NCI-H524 treated with DMSO at 0.1 percent for 48 hours (cell line): ENCODE measurements around the gene WWC1.
"Not testable (repeated sequence)": the region's sequence is repeated elsewhere in the genome, so short reads cannot be mapped to it uniquely, and the experiment has no call there.

Source experiments
- DNase-seq: peaks from one replicate; lab custom pipeline; 2025; lab: John Stamatoyannopoulos, UW

The WWC1 gene

DNA sequence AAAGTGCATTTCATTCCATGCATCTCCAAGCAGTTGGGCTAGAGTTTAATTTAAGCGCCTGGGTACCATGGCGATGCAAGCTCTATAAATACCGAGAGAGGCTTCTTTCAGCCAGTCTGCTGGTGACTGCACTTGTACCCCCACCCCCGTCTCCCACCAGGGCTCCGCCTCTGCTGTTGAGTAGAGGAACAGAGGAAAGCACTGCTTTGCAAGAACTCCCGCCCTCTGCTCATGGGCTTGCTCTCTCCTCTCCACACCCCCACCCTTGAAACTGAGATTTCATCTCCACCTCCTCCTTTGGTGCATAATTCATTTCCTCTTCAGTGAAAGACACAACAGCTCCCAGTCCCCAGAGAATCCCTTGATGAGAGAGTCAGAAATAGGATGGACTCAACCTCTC lies 5.1 kb upstream of the WWC1 start:
- DNase-seq, result no peak

DNA sequence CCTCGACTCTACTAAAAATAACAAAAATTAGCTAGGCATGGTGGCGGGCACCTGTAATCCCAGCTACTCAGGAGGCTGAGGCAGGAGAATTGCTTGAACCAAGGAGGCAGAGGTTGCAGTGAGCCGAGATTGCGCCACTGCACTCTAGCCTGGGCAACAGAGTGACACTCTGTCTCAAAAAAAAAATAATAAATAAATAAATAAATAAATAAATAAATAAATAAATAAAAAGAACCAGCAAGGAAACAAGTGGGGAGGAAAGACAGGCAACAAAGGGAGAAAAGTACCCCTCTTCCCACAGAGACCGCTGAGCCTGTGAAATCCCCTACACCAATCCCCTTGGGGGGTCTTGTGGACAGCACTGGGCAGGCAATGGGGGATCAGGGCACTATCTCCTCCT lies 4.6 kb upstream of the WWC1 start:
- not testable (repeated sequence) for DNase-seq

DNA sequence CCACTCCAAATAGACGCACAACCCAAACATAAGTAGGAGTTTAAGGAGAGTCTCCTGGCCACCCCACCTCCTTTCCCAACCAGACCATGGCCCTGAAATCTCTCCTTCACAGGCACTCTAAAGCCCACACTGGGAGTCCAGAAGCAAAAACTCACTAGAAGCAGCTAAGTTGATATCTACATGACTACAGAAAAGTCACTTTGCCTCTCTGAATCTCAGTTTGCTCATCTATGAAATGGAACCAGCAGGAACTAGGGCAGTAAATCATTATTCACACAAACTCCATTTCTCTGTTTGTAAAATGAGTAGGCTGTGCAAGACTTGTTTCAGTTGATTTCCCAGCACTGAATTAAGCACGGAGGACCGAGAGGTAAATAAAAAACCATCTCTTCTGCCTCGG lies 4.1 kb upstream of the WWC1 start:
- DNase-seq, result no peak

DNA sequence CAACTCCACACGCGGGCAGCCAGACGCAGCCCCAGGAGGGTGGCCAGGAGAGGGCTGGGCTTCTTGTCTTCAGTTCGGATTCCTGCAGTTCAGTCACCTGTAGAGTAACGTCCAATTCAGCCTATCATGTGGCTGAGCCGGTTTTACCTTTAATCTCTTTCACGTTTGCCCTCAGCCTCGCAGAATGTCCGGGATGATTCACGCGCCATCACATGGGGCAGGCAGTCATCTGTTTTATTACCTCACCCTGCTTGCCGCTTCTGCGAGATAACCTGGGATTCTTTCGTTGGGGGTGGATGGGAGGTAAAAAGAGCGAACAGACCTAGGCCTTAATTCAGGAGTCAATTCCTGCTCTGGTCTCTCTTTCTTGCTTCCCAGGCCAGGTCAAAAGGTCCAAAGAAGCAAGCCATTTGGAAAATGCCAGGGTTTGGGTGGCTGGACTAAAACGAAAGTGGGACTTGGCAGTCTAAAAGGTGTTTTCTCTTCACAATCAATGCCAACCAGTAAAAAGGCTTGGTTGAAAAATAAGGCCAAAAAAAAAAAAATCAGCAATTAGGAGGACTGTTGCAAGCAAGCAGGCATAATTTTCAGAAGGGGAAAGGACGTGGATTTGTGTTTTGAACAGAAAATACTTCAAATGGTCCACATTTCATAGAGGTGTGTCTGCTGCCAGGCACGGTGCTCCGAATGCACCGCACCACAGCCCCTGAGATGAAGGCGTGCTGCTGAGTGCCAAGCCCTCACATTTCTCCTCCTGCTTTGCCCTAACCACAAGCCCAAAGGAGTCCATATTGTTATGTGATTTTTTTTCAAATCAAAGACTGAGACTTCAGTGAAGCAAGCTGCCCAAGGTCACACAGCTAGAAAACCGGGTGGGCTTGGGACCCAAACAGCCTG lies 2.8 kb upstream of the WWC1 start:
- no peak for DNase-seq

DNA sequence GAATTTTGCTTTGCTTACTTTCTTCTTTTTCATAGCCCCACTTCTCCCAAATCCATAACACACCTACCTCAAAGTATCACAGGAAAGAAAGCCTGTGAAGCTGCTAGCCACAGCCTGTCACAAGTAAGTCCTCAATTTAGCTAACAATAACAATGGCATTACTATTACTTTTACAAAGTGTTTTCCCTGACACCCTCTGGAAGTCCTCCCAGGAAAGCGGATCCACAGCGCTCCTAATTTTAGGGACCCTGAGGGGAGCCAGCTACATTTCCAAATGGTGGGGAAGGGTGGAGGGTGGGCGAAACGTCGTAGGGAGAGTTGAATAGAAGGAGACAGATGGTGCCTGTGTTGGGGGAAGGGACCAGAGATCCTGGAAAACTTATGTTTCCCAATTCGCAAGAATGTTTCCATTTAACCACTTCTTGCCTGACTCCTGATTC lies 523 bp upstream of the WWC1 start:
- DNase-seq, result no peak

DNA sequence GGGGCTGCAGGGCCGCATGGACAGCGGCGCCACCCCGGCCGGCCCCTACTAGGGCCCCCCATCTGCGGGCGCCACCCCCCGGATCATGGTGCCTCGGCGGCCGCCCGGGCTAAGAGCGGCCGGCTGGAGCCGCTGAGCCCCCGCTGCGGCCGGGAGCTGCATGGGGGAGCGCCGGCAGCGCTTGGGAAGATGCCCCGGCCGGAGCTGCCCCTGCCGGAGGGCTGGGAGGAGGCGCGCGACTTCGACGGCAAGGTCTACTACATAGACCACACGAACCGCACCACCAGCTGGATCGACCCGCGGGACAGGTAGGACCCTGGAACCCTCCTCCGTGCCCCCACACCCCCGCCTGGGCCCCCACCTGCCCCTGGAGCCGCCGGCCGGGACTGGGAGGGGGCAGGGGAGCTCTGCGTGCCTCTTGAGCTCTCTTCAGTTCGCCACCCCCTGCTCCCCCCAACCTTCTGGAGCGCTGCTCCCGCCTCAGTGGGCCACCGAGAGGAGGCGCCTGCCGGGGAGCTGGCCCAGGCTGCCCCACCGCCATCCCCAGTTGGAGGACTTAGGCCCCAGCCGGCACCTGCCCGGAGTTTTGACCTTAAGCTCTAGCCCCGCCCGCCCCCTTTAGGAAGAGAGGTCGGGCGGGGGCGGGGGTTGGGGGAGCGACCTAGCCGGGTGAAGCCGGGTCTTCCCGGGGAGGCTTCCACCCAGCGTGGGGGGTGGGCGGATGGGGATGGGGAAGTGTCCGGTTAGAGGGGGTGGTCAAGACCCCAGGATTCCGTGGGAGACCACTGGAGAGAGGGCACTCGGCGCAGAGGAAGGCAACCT lies 730 bp downstream of the WWC1 start:
- DNase-seq, result no peak

DNA sequence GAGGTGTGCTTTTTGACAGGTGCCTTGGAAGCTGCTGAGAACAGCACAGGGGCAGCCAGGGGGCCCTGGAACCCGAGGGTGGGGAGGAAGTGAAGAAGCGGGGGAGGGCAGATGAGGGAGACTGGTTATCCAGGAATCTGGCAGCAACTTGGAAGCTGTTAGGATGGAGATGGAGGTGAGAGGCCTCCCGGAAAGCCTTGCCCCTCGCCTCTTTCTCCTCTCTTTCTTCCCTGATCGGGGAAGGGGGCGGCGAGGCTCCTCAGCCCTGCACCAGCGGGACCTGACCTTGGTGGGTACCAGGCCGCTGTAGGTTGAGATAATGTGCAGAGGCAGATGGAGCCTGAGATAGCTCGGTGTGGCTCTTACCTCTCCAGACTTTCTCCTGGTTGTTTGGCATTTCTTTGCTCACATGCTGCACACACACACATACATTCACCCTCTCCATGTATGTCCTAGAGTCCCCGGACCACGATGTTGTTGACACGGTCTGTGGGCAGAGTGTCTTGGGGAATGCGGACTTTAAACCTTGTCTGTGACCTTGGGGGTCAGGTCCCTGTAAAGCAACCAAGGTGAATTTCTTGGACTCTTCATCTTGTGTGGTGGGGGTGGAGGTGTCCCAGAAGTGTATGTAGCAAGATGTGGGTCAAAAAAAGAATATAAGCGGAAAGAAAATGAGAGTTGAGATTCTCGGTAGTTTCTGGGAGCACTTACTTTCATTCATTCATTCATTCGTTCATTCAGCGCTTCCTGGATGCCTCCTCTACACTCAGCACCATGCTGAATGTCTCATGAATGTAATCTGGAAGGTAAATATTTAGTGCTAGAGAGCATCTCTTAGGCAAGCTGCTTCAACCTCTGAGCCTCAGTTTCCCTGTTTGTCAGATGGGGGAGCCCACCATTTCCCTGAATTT lies 1.6 kb downstream of the WWC1 start:
- DNase-seq, result no peak

DNA sequence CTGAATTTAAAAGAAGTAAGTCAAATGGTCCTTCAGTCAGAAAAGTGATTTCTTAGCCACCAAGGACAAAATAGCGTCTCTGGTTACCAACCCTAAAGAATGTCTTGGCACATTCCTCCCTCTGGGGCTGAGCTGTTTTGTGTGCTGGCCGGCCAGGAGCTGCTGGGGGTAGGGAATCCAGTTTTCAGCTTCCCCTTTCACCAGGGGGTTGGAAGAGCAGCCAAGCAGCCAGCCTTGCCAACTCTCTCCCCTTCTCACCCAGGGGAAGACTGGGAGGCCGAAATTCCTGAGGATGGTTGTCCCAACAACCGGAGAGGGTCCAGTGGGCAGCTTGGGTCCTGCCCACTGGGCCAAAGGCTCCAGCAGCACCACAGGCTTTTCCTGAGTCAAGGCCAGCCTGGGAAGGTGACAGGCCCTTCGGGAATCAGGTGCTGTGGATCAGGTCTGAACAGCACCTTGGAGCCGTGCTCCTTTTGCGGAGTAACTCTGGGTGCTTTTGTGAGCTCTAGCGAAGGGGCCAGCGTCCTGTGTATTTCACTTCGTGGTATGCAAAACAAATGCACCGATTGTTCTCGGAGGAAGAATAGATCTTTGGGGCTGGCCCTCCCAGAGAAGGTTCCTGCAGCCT lies 4.2 kb downstream of the WWC1 start:
- no peak for DNase-seq

DNA sequence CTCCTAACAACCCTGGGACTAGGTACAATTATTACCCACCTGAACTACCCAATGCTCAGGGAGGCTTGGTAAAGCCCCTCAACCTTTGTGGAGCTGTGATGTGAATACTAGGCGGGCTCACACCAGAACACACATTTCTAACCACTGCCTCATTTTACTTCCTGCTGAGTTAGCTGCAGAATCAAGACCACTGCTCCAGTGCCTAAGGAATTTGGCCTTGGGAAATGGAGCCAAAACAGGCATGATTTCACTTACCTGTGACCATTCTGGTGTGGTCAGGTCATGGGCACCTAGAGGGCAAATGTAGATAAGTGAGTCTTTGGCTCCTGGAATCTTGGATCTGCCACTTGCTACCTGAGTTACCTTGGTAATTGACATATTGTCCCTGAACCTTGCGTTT lies 5.2 kb downstream of the WWC1 start:
- DNase-seq, result no peak

DNA sequence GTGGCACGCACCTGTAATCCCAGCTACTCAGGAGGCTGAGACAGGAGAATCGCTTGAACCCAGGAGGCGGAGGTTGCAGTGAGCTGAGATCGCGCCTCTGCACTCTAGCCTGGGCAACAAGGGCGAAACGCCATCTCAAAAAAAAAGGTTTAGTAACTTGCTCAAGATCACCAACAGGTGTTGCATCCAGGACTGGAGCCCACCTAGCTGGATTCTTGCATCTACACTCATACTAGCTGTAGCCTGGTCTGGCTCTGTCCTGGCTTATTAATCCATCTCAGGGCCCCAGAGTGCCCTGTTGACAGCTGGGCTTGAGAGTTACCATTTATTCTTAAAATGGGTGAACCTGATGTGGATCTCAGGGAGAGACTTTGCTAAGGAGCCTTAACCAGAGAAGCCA lies 7.5 kb downstream of the WWC1 start:
- no peak for DNase-seq

DNA sequence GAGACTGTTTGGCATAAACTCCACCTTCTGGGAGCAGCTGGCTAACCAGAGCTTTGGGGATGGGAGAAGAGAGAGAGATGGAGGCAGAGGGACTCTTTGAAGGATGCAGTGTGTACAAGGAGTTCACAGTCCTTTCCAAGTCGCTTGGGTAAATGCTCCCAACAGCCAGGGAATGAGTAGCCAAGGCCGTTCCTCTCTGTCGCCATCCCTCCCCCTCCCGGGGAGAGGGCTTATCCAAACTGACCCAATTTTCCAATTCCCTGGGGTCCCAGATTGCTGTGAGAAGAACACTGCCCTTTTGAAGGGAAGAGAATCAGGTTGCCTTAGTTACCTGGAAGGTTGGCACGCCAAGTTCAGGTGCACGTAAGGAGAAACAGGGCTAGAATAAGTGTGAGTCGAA lies 7.9 kb downstream of the WWC1 start:
- no peak for DNase-seq

DNA sequence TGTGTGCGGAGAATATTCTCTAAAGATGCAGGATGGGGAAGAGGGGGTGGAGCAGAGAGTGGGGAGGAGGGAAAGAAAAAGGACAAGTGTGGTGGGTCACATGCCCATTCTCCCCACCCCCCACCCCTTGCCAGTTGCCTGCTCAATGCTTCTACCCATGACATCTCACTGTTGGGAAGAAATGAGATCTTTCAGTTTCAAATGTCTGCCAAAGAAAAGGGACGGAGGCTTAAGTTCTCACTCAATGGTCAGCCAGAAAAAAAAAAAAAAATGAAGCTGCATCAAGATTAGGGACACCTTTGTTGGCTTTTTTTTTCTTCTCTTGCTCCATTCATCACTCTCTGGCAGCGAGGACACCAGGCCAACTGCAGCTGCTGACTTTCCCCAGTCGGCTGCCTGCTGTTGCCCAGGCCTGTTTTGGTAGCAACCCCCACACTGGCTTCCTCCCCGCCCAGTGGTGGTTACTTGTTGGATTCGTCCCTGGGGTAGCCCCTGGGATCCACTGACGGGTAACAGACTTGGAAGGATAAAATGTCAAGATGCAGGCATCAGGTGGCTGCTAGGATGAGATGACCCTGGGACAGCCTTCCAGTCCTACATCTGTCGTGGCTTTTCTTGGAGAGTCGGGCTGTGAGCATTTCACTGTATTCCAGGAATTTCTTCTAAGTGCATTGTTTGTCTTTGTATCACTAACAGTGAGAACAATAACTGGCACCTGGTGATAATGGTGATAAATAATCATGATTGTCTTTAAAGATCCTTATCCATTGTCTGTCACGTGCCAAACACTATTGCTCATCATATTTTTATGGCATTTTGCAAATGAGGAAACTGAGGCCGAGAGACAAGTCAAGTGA lies 9.1 kb downstream of the WWC1 start:
- no peak for DNase-seq

DNA sequence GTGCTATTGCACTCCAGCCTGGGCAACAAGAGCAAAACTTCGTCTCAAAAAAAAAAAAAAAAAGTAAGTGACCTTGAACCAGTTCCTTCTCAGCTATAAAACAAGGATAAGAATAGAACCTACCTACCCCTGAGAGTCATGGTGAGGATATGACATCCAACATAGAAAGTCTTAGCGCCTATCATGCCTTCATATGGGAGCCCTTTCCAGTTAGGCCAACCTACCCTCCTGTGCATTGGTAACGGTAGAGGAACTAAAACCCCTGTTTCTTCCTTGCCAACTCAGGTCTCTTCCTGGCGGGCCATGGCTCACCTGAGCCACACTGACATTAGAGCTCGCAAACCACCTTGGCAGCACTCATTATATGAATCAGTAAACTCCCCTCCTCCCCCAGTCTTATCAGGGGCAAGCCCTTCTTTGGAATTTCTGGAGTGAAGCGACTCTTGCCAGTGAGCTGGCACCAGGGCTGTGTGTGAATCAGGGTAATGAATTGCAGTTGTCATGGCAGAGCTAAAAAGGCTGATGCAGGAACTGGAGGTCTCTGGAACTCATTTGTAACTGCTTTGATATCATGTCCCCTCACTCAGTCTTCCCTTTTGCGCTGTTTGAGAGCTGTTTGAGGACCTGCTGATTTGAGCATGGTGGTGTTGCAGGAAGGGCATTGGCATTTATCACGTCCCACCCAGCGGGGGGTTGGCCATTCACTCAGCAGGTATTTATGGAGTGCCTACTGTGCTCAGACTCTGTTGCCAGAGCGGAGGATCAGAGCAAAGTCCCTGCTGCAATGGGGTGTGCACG lies 10.3 kb downstream of the WWC1 start:
- no peak for DNase-seq

DNA sequence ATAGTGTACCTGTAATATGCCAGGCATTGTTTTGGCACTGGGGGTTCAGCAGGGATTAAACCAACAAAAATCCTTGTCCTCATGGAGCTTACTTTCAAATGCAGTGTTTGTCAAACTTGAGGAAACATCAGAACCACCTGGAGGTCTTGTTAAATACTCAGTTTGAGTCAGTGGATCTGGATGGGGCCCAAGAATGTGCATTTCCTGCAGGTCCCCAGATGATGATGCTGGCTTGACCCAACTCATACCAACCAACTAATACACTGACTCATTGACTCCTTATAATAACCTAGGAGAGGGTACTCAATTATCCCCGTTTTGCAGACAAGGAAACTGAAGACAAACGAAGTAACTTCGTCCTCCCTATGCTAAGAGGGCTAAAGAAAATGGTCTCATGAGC lies 11.3 kb downstream of the WWC1 start:
- DNase-seq, result no peak

DNA sequence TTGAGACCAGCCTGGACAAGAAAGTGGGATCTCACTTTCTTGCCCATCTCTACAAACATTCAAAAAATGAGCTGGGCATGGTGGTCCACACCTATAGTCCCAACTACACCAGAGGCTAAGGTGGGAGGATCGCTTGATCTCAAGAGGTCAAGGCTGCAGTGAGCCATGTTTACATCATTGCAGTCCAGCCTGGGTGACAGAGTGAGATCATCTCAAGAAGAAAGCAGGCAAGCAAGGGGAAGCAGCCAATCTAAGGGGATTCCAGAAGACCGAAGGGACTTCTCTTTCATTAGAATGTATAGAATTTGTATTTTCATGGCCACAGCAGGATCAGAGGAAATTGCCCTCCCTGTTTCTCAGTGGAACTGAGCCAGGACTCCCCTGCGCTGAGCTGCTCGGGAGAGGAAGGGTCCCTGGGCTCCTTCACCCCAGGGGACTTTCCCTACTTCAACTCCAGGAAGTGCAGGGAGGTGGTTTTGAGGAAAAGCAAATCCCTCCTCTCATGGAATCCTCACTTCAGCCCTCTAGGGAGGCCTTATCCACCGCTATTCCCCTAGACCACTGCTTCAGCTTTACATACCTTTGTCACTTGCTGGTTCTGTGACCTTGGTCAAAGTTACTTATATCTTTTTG lies 12.1 kb downstream of the WWC1 start:
- DNase-seq, result no peak

DNA sequence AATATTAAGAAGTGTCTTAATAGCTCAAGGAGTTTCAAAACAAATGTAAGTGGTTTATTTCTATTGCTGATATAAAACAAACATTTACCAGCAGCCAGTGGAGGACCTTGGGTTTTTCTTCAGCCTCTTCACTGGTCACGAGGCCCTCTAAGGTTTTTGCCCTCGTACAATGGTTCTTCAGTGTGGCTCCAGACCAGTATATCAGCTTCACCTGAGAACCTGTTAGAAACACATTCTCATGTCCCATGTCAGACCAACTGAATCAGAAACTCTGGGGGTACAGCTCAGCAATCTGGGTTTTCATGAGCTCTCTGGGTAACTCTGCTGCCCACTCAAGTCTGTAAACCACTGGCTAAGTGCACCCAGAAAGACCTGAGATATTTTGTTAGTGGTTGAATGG lies 12.9 kb downstream of the WWC1 start:
- no peak for DNase-seq

DNA sequence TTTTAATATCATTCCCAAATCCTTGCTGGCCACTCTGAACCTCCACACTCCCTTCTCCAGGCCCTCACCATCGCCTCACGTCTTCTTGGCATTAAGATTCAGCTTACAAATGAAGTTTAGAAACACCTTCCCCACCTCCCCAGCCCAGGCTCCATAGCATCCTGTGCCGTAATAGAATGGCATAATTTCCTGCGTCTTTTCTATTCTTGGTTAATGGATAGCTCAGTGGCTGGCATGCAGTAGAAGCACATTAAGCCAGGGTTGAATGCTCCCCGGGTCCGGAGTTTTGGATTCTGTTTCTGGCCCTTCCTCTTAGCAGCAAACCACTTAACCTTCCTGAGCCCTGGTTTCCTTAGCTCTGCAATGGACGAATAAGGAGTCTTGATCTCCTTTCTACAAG lies 13.8 kb downstream of the WWC1 start:
- no peak for DNase-seq

DNA sequence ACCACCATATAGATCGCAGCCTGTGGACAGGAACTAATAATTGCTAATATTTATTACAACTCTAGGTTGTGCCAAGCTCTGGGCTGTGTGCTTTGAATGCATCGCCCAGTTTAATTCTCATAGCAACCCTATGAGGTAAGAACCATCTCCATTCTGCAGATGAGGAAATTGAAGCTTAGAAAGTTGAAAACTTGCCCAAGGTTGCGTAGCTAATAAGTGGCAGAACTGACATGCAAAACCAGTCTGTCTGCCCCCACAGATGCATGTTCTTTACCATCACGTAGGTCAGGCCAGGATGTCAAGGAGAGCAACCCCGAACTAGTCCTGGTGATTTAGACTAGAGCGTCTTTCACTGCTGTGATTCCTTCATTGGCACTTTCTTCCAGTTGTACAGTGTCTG lies 15.6 kb downstream of the WWC1 start:
- no peak for DNase-seq

DNA sequence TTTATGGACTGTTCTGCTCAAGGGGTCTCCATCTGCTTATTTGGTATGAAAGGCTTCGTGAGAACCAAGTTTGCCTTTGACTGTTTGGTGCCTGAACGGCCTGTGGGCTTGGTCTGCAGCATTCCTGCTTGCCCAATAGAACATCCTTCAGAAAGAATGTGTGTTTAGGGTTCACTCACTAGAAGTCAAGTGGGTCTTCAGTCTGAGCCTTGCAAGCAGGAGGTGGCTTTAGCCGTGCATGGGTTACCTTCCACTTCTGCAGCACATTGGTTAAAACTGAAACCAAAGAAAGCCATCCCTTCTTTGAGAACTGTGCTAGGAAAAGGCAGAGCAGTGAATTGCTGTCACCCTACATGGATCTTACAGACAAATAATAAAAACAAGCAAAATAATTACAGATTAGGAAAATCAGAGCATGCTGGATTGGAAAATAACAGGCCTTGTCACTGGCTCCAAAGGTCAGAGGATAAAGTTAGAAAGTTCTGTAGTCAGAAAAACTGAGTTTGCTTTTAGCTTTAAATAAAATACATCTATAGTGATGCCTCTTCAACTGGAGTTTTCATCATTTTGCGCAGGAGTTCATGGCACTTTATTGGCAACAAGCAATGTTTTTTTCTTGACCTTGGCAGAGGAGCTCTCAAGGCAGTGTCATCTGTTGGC lies 16.6 kb downstream of the WWC1 start:
- DNase-seq, result no peak
